Gastroesophageal sphincter (tissue), 4 donors: Measurements from ENCODE around the gene BCAS3. TPM values are rescaled to one million over a fixed set of nuclear protein-coding genes. Genes with fewer than 3 reads are reported as not detected.

Source experiments
- ATAC-seq: fragments of 150-250 bp; one replicate; pipeline ENCODE4 v1.9.1; 2016; ENCODE audit warnings: mild to moderate bottlenecking, moderate library complexity
- H3K27ac ChIP-seq, 4 donors: fragments of 200-600 bp; sonication (generic) in 3 of 4; 1 replicate in 3 of 4; 2 replicates in 1 of 4; pipeline ENCODE4 v1.5.1; 2016 to 2019
- H3K27me3 ChIP-seq: fragments of 200-600 bp; sonication (generic); one replicate; pipeline ENCODE4 v1.5.1; 2019
- H3K36me3 ChIP-seq, 2 donors: fragments of 200-600 bp; sonication (generic); one replicate each; pipeline ENCODE4 v1.5.1; 2019; ENCODE audit warnings: control low read depth in 1 of 2
- H3K4me1 ChIP-seq, 3 donors: fragments of 200-600 bp; sonication (generic); 1 replicate in 2 of 3; 2 replicates in 1 of 3; pipeline ENCODE4 v1.5.1; 2016 to 2019; ENCODE audit warnings: control low read depth in 2 of 3
- H3K4me3 ChIP-seq, 2 donors: fragments of 200-600 bp; sonication (generic); one replicate each; pipeline ENCODE4 v1.5.1; 2019; ENCODE audit warnings: mild to moderate bottlenecking in 1 of 2, moderate library complexity in 1 of 2
- H3K9me3 ChIP-seq, 3 donors: fragments of 200-600 bp; sonication (generic); one replicate each; pipeline ENCODE4 v1.5.1; 2017 to 2019; ENCODE audit warnings: control low read depth in 2 of 3
- CTCF ChIP-seq, 4 experiments: fragments of 200-600 bp in 2 of 4; fragments of 450-650 bp in 2 of 4; sonication (generic) in 1 of 4; IDR thresholded peaks; one replicate each; pipeline ENCODE4 v1.5.1; 2017 to 2019; ENCODE audit warnings: antibody characterized with exemption in 4 of 4, mild to moderate bottlenecking in 2 of 4, moderate library complexity in 2 of 4
- EP300 ChIP-seq: sonication (generic); formaldehyde crosslinking; IDR thresholded peaks from one replicate; pipeline ENCODE4 v1.6.1; 2017; ENCODE audit warnings: antibody characterized with exemption, mild to moderate bottlenecking
- POLR2A ChIP-seq, 2 donors: fragments of 450-650 bp; IDR thresholded peaks; one replicate each; pipeline ENCODE4 v1.6.1; 2017; ENCODE audit warnings: antibody characterized with exemption in 2 of 2, mild to moderate bottlenecking in 2 of 2, moderate library complexity in 1 of 2
- POLR2AphosphoS5 ChIP-seq: sonication (generic); formaldehyde crosslinking; IDR thresholded peaks from one replicate; pipeline ENCODE4 v1.6.1; 2017; ENCODE audit warnings: antibody characterized with exemption
- WGBS, 2 donors: methylation state at CpG; one replicate each; pipeline ENCODE4 v1.1.5; 2018; ENCODE audit warnings: low coverage in 1 of 2; 5-methylcytosine and 5-hydroxymethylcytosine counted together
- total RNA-seq, 4 donors: library from RNA; depleted of rRNA; stranded (reverse); fragments of >200 nt; gene quantifications; one replicate each; pipeline ENCODE4 v1.1.0, GENCODE V29; 2016

The BCAS3 gene
- total RNA-seq, 4 donors from 2014 or later: 18.8 to 37.0 (median 34.5) TPM

GRCh38 chr17:61152898-61153297, 475.2 kb downstream of the BCAS3 start:
- H3K4me1 ChIP-seq: peaks cover 0 to 38% (median 0%) of the 10 kb centered on the region in 3 donors

GRCh38 chr17:61155590-61156237, 478.1 kb downstream of the BCAS3 start:
- 85 to 92% methylated on average over 4 of the region's 4 CpGs for WGBS, 2 donors
- TF ChIP-seq POLR2A (IDR thresholded peaks at IDR 0.05): no peak
- H3K27ac ChIP-seq: no peak overlapping the region

More at GRCh38 chr17:61152898-61153297, 475.2 kb downstream of the BCAS3 start:
- H3K4me3 ChIP-seq: no peak overlapping the region
- ATAC-seq: no peak
- 67 to 100% methylated on average over 1 of the region's 1 CpG for WGBS, 2 donors
- no peak overlapping the region for H3K27ac ChIP-seq
- H3K27me3 ChIP-seq: no peaks in the 10 kb centered on the region
- no peaks in the 10 kb centered on the region for H3K36me3 ChIP-seq
- no peaks in the 10 kb centered on the region for H3K9me3 ChIP-seq
- TF ChIP-seq CTCF (IDR thresholded peaks at IDR 0.05): no peak
- TF ChIP-seq POLR2AphosphoS5: no peak

GRCh38 chr17:61157246-61157886, 479.7 kb downstream of the BCAS3 start:
- ATAC-seq: no peak
- H3K4me1 ChIP-seq: peaks cover 0 to 26% (median 0%) of the 10 kb centered on the region in 3 donors
- peak overlapping the region in 3 of 4 donors; percentile 42 to 72 (median 59) for H3K27ac ChIP-seq
- no peaks in the 10 kb centered on the region for H3K9me3 ChIP-seq
- H3K4me3 ChIP-seq: peak overlapping the region; percentile 30 to 45
- no peaks in the 10 kb centered on the region for H3K36me3 ChIP-seq
- TF ChIP-seq CTCF (IDR thresholded peaks at IDR 0.05) (peak in 1 of 4 experiments; percentile 30), POLR2A (IDR thresholded peaks at IDR 0.05) (no peak)
- WGBS, 2 donors: 5 to 18% methylated on average over 5 to 6 of the region's 7 CpGs
- H3K27me3 ChIP-seq: no peaks in the 10 kb centered on the region

More at GRCh38 chr17:61155590-61156237, 478.1 kb downstream of the BCAS3 start:
- peaks cover 0 to 26% (median 0%) of the 10 kb centered on the region in 3 donors for H3K4me1 ChIP-seq
- H3K9me3 ChIP-seq: no peaks in the 10 kb centered on the region
- H3K27me3 ChIP-seq: no peaks in the 10 kb centered on the region
- ATAC-seq: no peak
- H3K36me3 ChIP-seq: no peaks in the 10 kb centered on the region
- H3K4me3 ChIP-seq: no peak overlapping the region

GRCh38 chr17:61158376-61158775, 480.7 kb downstream of the BCAS3 start:
- TF ChIP-seq CTCF (IDR thresholded peaks at IDR 0.05) (no peak), EP300 (no peak), POLR2AphosphoS5 (no peak), POLR2A (IDR thresholded peaks at IDR 0.05) (no peak)
- Histone ChIP-seq H3K4me1 (peaks cover 0 to 26% (median 0%) of the 10 kb centered on the region in 3 donors), H3K4me3 (no peak overlapping the region), H3K27me3 (no peaks in the 10 kb centered on the region), H3K9me3 (no peaks in the 10 kb centered on the region), H3K27ac (no peak overlapping the region), H3K36me3 (no peaks in the 10 kb centered on the region)
- ATAC-seq: no peak
- 92 to 94% methylated on average over 3 of the region's 3 CpGs for WGBS, 2 donors

GRCh38 chr17:61159221-61159814, 481.7 kb downstream of the BCAS3 start:
- no peak for TF ChIP-seq EP300
- TF ChIP-seq POLR2A (IDR thresholded peaks at IDR 0.05): no peak
- no peak for TF ChIP-seq POLR2AphosphoS5
- no peak for TF ChIP-seq CTCF (IDR thresholded peaks at IDR 0.05)

More at GRCh38 chr17:61159221-61159814, 481.7 kb downstream of the BCAS3 start:
- WGBS, 2 donors: 83 to 87% methylated on average over 1 of the region's 1 CpG
- H3K27ac ChIP-seq: no peak overlapping the region
- no peaks in the 10 kb centered on the region for H3K36me3 ChIP-seq
- ATAC-seq: no peak
- H3K4me3 ChIP-seq: no peak overlapping the region
- H3K4me1 ChIP-seq: peaks cover 0 to 26% (median 0%) of the 10 kb centered on the region in 3 donors
- H3K27me3 ChIP-seq: no peaks in the 10 kb centered on the region
- H3K9me3 ChIP-seq: no peaks in the 10 kb centered on the region
